Measurements from ENCODE around the gene STXBP1.

Gene STXBP1

GRCh38 chr9:127567035-127567729 lies 44.9 kb upstream of the STXBP1 start:
- Histone ChIP-seq H3F3A (ENCODE audit: insufficient read depth, low read length) (no peaks in the 10 kb centered on the region), H3K4me1 (ENCODE audit: insufficient read depth, low read length, severe bottlenecking) (peaks cover 8% of the 10 kb centered on the region), H3K27me3 (ENCODE audit: insufficient read depth, low read length) (no peaks in the 10 kb centered on the region; the same call in 1 of the 2 replicates), H3K9ac (ENCODE audit: low read length) (no peak overlapping the region), H3K27ac (ENCODE audit: low read depth, low read length, poor library complexity, severe bottlenecking) (no peak overlapping the region), H3K36me3 (ENCODE audit: insufficient read depth, low read length) (no peaks in the 10 kb centered on the region), H2AFZ (ENCODE audit: low read length) (no peak overlapping the region), H3K9me3 (ENCODE audit: low read length) (no peaks in the 10 kb centered on the region), H3K4me2 (ENCODE audit: low read length) (no peak overlapping the region), H4K20me1 (ENCODE audit: insufficient read depth, low read length) (no peaks in the 10 kb centered on the region), H3K9me2 (ENCODE audit: low read depth, low read length) (no peaks in the 10 kb centered on the region), H3K4me3 (ENCODE audit: low read depth, low read length, poor library complexity, severe bottlenecking) (no peak overlapping the region), H3K79me2 (ENCODE audit: insufficient read depth, low read length) (no peaks in the 10 kb centered on the region)
- no peak for TF ChIP-seq EZH2 (IDR thresholded peaks at IDR 0.05; ENCODE audit: borderline replicate concordance, low read length)
- TF ChIP-seq CTCF (IDR thresholded peaks at IDR 0.05; ENCODE audit: low read length): no peak

GRCh38 chr9:127567730-127568617 lies 44.1 kb upstream of the STXBP1 start:
- no peak overlapping the region for H3K27ac ChIP-seq (ENCODE audit: low read depth, low read length, poor library complexity, severe bottlenecking)

GRCh38 chr9:127568618-127568970 lies 43.5 kb upstream of the STXBP1 start:
- Histone ChIP-seq H3K4me1 (ENCODE audit: insufficient read depth, low read length, severe bottlenecking) (peaks cover 8% of the 10 kb centered on the region), H3K27ac (ENCODE audit: low read depth, low read length, poor library complexity, severe bottlenecking) (no peak overlapping the region), H3K9ac (ENCODE audit: low read length) (no peak overlapping the region; the same call in 1 of the 2 replicates)

More at GRCh38 chr9:127567730-127568617, 44.1 kb upstream of the STXBP1 start:
- Histone ChIP-seq H3K4me2 (ENCODE audit: low read length) (peak overlapping the region; percentile 61), H3K4me1 (ENCODE audit: insufficient read depth, low read length, severe bottlenecking) (peaks cover 8% of the 10 kb centered on the region), H3K4me3 (ENCODE audit: low read depth, low read length, poor library complexity, severe bottlenecking) (peak overlapping the region; percentile 50), H3K27me3 (ENCODE audit: insufficient read depth, low read length) (no peaks in the 10 kb centered on the region; the same call in 1 of the 2 replicates), H3K36me3 (ENCODE audit: insufficient read depth, low read length) (no peaks in the 10 kb centered on the region), H3K9me3 (ENCODE audit: low read length) (no peaks in the 10 kb centered on the region), H3F3A (ENCODE audit: insufficient read depth, low read length) (no peaks in the 10 kb centered on the region), H3K79me2 (ENCODE audit: insufficient read depth, low read length) (no peaks in the 10 kb centered on the region), H4K20me1 (ENCODE audit: insufficient read depth, low read length) (no peaks in the 10 kb centered on the region), H2AFZ (ENCODE audit: low read length) (no peak overlapping the region), H3K9ac (ENCODE audit: low read length) (no peak overlapping the region), H3K9me2 (ENCODE audit: low read depth, low read length) (no peaks in the 10 kb centered on the region)
- no peak for TF ChIP-seq CTCF (IDR thresholded peaks at IDR 0.05; ENCODE audit: low read length)
- no peak for TF ChIP-seq EZH2 (IDR thresholded peaks at IDR 0.05; ENCODE audit: borderline replicate concordance, low read length)

More at GRCh38 chr9:127568618-127568970, 43.5 kb upstream of the STXBP1 start:
- Histone ChIP-seq H3K4me2 (ENCODE audit: low read length) (peak overlapping the region; percentile 61), H3K9me3 (ENCODE audit: low read length) (no peaks in the 10 kb centered on the region), H3K4me3 (ENCODE audit: low read depth, low read length, poor library complexity, severe bottlenecking) (peak overlapping the region; percentile 50), H3K9me2 (ENCODE audit: low read depth, low read length) (no peaks in the 10 kb centered on the region), H4K20me1 (ENCODE audit: insufficient read depth, low read length) (no peaks in the 10 kb centered on the region), H3K79me2 (ENCODE audit: insufficient read depth, low read length) (no peaks in the 10 kb centered on the region), H3K36me3 (ENCODE audit: insufficient read depth, low read length) (no peaks in the 10 kb centered on the region), H3F3A (ENCODE audit: insufficient read depth, low read length) (no peaks in the 10 kb centered on the region), H3K27me3 (ENCODE audit: insufficient read depth, low read length) (no peaks in the 10 kb centered on the region; the same call in 1 of the 2 replicates), H2AFZ (ENCODE audit: low read length) (no peak overlapping the region)
- TF ChIP-seq CTCF (IDR thresholded peaks at IDR 0.05; ENCODE audit: low read length): no peak
- no peak for TF ChIP-seq EZH2 (IDR thresholded peaks at IDR 0.05; ENCODE audit: borderline replicate concordance, low read length)

Measured in OCI-LY1 (cell line).